ACHN (cell line): ENCODE results near the gene LRRC42.

Source experiments
- DNase-seq: peaks from one replicate; pipeline ENCODE4 v3.0.0-alpha.2; 2015
- in situ Hi-C: cut with HindIII; loops from 2 replicates; pipeline ENCODE4 v1.10.0; 2017; ENCODE audit warnings: low sequenced_read_pairs, low pct_ligation_motif_present, low pct_unique_long_range_greater_than_20kb

The LRRC42 gene

DNA sequence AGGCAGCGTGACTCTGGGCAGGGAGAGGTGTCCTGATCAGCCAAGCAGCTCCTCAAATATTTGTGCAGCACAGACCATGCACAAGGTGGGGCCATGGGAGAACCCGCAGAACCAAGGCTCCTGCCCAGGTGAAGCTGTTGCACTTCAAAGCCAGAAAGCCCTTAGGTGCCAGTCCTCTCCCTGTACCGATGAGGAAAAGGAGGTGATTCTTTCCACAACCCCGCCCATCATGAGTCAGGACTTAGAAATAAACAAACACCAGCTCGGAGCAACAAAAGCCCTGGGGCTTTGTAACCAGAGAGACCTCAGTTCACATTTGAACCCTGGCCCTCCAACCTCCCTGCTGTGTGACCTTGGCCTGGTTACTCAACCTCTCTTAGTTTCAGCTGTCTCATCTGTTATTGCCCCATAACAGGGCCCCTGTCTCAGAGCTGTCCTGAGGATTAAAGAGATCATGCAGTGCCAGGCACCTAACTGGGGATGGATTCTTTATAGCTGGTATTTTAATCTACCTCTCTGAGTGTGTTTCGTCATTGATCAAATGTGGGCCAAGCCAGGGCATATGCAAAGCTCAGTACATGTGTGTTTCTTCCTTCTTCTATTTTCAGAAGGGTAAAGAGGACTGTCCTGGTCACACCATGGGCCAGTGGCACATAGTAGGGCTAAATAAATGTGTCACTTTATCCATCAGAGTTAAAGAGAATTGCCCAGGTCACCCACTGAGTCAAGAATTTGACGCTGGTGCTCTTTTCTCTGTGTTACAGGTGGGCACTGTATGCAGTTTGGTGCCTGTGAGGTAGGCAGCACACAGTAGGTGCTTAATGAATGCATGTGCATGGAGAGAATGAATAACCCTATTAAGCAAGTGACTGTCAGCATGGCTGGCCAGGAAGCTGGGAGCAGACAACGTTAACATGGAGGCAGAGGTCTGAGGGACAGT lies 70.5 kb downstream of the LRRC42 start:
- DNase-seq = no peak
- in situ Hi-C loops = no loop called here
